Activated CD4-positive, alpha-beta T cell treated with anti-CD3 and anti-CD28 coated beads, Interleukin-2, amount 10 ng/mL, durations not matched to agents 7 days and 5 days (primary cell): ENCODE data around the gene FAM162A. TPM values are rescaled to one million over a fixed set of nuclear protein-coding genes. Genes with fewer than 3 reads are reported as not detected.
"Not testable (repeated sequence)": the region's sequence is repeated elsewhere in the genome, so short reads cannot be mapped to it uniquely, and the experiment has no call there.

Source experiments
- CTCF ChIA-PET: fragments of 350-600 bp; sonication (Branson Sonifier 250); formaldehyde crosslinking; loops from one replicate; lab custom pipeline; 2021; ENCODE audit warnings: antibody characterized with exemption; lab: Charles Lee
- POLR2A ChIA-PET: fragments of 350-600 bp; sonication (Branson Sonifier 250); formaldehyde crosslinking; loops from one replicate; lab custom pipeline; 2021; ENCODE audit warnings: antibody characterized with exemption; lab: Charles Lee
- DNase-seq: peaks from one replicate; pipeline ENCODE4 v3.0.0-alpha.2; 2020
- H3K27ac Mint-ChIP-seq: one replicate; pipeline ENCODE4 v1.8.0; 2021; ENCODE audit warnings: mild to moderate bottlenecking, moderate library complexity, mixed read lengths
- H3K27me3 Mint-ChIP-seq: one replicate; pipeline ENCODE4 v1.8.0; 2021; ENCODE audit warnings: mixed read lengths
- H3K36me3 Mint-ChIP-seq: one replicate; pipeline ENCODE4 v1.8.0; 2021; ENCODE audit warnings: low read depth, mixed read lengths
- H3K4me1 Mint-ChIP-seq: one replicate; pipeline ENCODE4 v1.8.0; 2021; ENCODE audit warnings: mixed read lengths
- H3K4me3 Mint-ChIP-seq: one replicate; pipeline ENCODE4 v1.8.0; 2021; ENCODE audit warnings: mild to moderate bottlenecking, moderate library complexity, mixed read lengths
- H3K9me3 Mint-ChIP-seq: one replicate; pipeline ENCODE4 v1.8.0; 2021; ENCODE audit warnings: mixed read lengths
- total RNA-seq, 2 experiments: library from RNA; stranded (reverse); gene quantifications; one replicate each; pipeline ENCODE4 v1.2.3, GENCODE V29; 2021

Gene FAM162A
- total RNA-seq, 2 experiments from 2014 or later, result 48.3 to 48.4 TPM

GRCh38 chr3:122443762-122444490 lies 59.9 kb downstream of the FAM162A start:
- H3K27ac Mint-ChIP-seq, H3K4me1 Mint-ChIP-seq, H3K4me3 Mint-ChIP-seq, POLR2A ChIA-PET, H3K9me3 Mint-ChIP-seq, CTCF ChIA-PET, DNase-seq, H3K27me3 Mint-ChIP-seq: not testable (repeated sequence)
- H3K36me3 Mint-ChIP-seq, result peaks cover 77% of the 10 kb centered on the region

DNA sequence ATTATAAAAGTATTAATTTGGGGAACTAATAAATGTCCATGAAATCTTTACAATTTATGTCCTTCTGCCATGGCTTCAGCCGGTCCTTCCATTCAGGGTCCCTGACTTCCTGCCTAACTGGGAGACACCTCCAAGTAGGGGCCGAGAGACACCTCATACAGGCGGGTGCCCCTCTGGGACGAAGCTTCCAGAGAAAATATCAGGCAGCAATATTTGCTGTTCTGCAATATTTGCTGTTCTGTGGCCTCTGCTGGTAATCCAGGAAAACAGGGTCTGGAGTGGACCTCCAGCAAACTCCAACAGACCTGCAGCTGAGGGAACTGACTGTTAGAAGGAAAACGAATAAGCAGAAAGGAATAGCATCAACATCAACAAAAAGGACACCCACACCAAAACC lies 60.5 kb downstream of the FAM162A start:
- H3K27me3 Mint-ChIP-seq, CTCF ChIA-PET, H3K27ac Mint-ChIP-seq, H3K4me1 Mint-ChIP-seq, H3K4me3 Mint-ChIP-seq, DNase-seq, H3K9me3 Mint-ChIP-seq: not testable (repeated sequence)
- POLR2A ChIA-PET, result interaction anchor here (0.6 kb wide), 1 partner anchor 34 kb away, joined by 5 read pairs; no protein-coding TSS in a partner anchor
- H3K36me3 Mint-ChIP-seq, result peaks cover 82% of the 10 kb centered on the region

GRCh38 chr3:122448218-122448617 lies 64.2 kb downstream of the FAM162A start:
- H3K4me3 Mint-ChIP-seq, DNase-seq, POLR2A ChIA-PET, CTCF ChIA-PET, H3K4me1 Mint-ChIP-seq, H3K27ac Mint-ChIP-seq, H3K9me3 Mint-ChIP-seq, H3K27me3 Mint-ChIP-seq: not testable (repeated sequence)
- H3K36me3 Mint-ChIP-seq, result peaks cover 73% of the 10 kb centered on the region

DNA sequence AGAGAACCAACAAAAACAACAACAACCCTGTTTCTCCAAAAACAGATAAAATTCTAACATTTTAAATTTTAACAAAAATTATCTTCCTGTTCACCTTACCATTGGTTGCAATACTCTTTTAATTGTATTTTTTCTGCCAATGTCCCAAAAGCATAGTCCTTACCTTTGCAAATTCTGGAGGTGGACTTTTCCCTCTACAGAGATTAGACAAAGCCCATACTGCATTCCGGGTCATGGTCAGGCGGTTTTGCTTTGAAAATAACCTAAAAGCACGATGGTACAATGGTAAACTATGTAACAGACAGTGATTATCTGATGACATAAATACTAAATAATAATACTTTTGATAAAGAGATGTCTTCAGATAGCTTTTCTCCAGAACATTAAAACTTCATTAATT lies 67.4 kb downstream of the FAM162A start:
- H3K36me3 Mint-ChIP-seq, result peaks cover 47% of the 10 kb centered on the region
- H3K27me3 Mint-ChIP-seq, result no peaks in the 10 kb centered on the region
- POLR2A ChIA-PET, result no interaction called here
- no peak for DNase-seq
- no peak overlapping the region for H3K27ac Mint-ChIP-seq
- H3K9me3 Mint-ChIP-seq, result peaks cover 2% of the 10 kb centered on the region
- no peak overlapping the region for H3K4me3 Mint-ChIP-seq
- CTCF ChIA-PET, result no interaction called here
- peaks cover 2% of the 10 kb centered on the region for H3K4me1 Mint-ChIP-seq

GRCh38 chr3:122456074-122456473 lies 72.1 kb downstream of the FAM162A start:
- ChIA-PET POLR2A (interaction anchor here (0.8 kb wide), 1 partner anchor 23 kb away, joined by 3 read pairs; no protein-coding TSS in a partner anchor), CTCF (no interaction called here)
- no peak overlapping the region for H3K4me3 Mint-ChIP-seq
- peaks cover 20% of the 10 kb centered on the region for H3K36me3 Mint-ChIP-seq
- no peak overlapping the region for H3K27ac Mint-ChIP-seq
- H3K4me1 Mint-ChIP-seq, result no peaks in the 10 kb centered on the region
- H3K27me3 Mint-ChIP-seq, result no peaks in the 10 kb centered on the region
- no peaks in the 10 kb centered on the region for H3K9me3 Mint-ChIP-seq
- no peak for DNase-seq

GRCh38 chr3:122457706-122458105 lies 73.7 kb downstream of the FAM162A start:
- Mint-ChIP-seq H3K27ac (peak overlapping the region; percentile 63), H3K9me3 (no peaks in the 10 kb centered on the region), H3K4me1 (peaks cover 1% of the 10 kb centered on the region), H3K4me3 (no peak overlapping the region), H3K27me3 (no peaks in the 10 kb centered on the region), H3K36me3 (peaks cover 19% of the 10 kb centered on the region)
- ChIA-PET CTCF (interaction anchor here (1.4 kb wide), 1 partner anchor 222 kb away, joined by 4 read pairs; no protein-coding TSS in a partner anchor), POLR2A (no interaction called here)
- DNase-seq, result no peak

- peaks cover 1% of the 10 kb centered on the region for H3K4me1 Mint-ChIP-seq
- no peak for DNase-seq
- H3K36me3 Mint-ChIP-seq, result peaks cover 23% of the 10 kb centered on the region
- H3K27ac Mint-ChIP-seq, result no peak overlapping the region
- no peaks in the 10 kb centered on the region for H3K9me3 Mint-ChIP-seq
- POLR2A ChIA-PET, result no interaction called here
- no peak overlapping the region for H3K4me3 Mint-ChIP-seq
- no peaks in the 10 kb centered on the region for H3K27me3 Mint-ChIP-seq
- CTCF ChIA-PET, result interaction anchor here (0.9 to 1.4 kb wide), 2 partner anchors 38 to 221 kb away, joined by 3 to 4 read pairs; no protein-coding TSS in a partner anchor
Measured at GRCh38 chr3:122458992-122459391, 75.0 kb downstream of the FAM162A start.

DNA sequence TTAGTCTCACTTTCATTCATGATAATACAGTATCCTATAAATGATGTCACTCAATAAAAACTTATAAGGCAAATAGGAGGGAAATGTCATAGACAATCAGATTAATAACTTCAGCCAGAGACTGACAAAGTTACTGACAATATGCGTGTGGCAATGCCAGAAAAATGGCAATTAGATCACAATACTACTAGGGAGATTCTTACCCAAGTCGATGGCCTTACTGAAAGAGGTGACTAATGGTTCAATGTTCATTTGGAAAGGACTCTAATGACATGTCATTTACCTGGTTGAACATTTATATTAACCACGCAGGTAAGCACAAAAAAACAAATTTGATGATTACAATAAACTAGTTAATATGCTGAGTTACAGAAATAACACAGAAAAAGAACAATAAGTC lies 77.8 kb downstream of the FAM162A start:
- H3K36me3 Mint-ChIP-seq, result peaks cover 29% of the 10 kb centered on the region
- no peak for DNase-seq
- no peaks in the 10 kb centered on the region for H3K9me3 Mint-ChIP-seq
- ChIA-PET POLR2A (no interaction called here), CTCF (no interaction called here)
- H3K4me1 Mint-ChIP-seq, result peaks cover 1% of the 10 kb centered on the region
- H3K27ac Mint-ChIP-seq, result no peak overlapping the region
- H3K4me3 Mint-ChIP-seq, result no peak overlapping the region
- no peaks in the 10 kb centered on the region for H3K27me3 Mint-ChIP-seq

Other genes with a start within 250 kb of the FAM162A start
- gene CASR, start 200.5 kb upstream of the FAM162A start, total RNA-seq, result under 1 TPM in 1 of 2 experiments, not detected in 1; 0.06 TPM
- gene CSTA, start 58.9 kb upstream of the FAM162A start, total RNA-seq, result not detected
- gene MIX23, start 951 bp upstream of the FAM162A start, total RNA-seq, result 10 to 100 TPM; 29.4 to 43.1 TPM
- gene WDR5B, start 31.9 kb downstream of the FAM162A start, total RNA-seq, result 1 to 10 TPM; 5.1 to 5.8 TPM
- gene KPNA1, start 130.8 kb downstream of the FAM162A start, total RNA-seq, result 10 to 100 TPM; 48.8 to 53.3 TPM
- 100 to 1,000 TPM; 172 to 186 TPM for gene PARP9, start 180.1 kb downstream of the FAM162A start, total RNA-seq
- 100 to 1,000 TPM; 162 to 189 TPM for gene DTX3L, start 180.2 kb downstream of the FAM162A start, total RNA-seq
- gene PARP15, start 193.5 kb downstream of the FAM162A start, total RNA-seq, result 10 to 100 TPM; 39.8 to 40.9 TPM